HG02759 (cell line): ENCODE data around the gene SLC35F2.
"Not testable (repeated sequence)": the region's sequence is repeated elsewhere in the genome, so short reads cannot be mapped to it uniquely, and the experiment has no call there.

Experiments
- ATAC-seq: cut with Tn5 transposase; IDR thresholded peaks from one replicate; pipeline ENCODE4 v1.9.1; 2021; ENCODE audit warnings: mild to moderate bottlenecking, moderate library complexity; ENCODE audit not compliant: unreplicated experiment

SLC35F2 gene

DNA sequence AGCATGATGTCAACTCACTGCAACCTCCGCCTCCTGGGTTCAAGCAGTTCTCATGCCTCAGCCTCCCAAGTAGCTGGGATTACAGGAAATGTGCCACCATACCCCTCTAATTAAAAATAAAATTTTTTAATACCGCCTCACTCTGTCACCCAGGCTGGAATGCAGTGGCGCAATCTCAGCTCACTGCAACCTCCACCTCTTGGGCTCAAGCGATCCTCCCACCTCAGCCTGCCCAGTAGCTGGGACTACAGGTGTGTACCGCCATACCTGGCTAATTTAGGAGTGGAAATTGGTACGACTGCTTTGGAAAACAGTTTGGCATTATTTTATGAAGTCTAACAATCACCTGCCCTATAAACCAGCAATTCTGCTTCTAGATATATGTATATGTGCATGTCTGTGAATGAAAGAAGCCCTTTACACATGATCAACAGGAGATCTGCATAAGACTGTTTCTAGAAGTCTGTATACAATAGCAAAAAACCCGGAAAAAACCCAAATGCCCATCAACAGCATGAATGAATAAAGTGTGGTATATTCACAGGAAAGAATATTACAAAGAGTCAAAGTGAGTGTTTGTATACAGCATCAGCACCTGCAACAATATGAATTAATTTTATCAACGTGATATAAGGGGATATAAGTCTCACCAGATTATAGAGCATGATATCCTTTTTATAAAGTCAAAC lies 16.0 kb downstream of the SLC35F2 start:
- no peak for ATAC-seq

- ATAC-seq, result peak; percentile 29
Observed at GRCh38 chr11:107840129-107840484, 18.5 kb downstream of the SLC35F2 start.

DNA sequence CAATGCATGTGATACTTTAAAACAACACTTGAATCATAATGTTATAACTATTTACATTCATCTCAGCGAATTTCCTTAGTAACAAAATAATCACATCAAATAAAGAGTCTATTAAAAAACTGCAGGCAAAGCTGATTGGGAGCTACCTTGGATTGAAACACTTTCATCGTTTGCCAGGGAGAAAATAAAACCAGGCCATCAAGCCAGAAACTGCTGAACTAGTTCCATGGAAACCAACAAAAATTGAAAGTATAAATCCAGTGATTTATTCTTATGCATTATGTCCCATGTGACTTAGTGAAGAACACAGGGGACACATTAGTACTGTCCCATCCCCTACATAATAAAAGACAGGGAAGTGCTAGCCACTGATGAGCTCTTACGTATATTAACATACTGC lies 21.7 kb downstream of the SLC35F2 start:
- no peak for ATAC-seq

GRCh38 chr11:107834995-107835394 lies 23.6 kb downstream of the SLC35F2 start:
- ATAC-seq, result no peak

DNA sequence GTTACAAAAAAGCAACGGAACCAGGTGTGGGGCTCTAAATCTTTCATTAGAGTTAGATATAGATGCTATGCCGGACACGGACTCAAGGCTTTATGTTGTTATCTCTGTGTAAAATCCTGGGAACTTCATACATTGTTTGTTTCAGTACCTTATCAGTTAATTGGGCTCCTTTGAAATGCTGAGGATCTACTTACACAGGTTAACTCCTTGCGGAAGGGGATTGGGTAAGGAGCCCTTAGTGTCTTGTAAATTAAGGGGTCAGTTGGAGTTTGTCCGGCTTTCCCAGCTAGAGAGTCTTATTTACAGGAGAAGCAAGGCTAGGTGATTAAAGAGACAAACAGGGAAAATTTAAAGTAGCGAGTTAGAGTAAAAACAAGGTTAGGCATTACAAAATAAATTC lies 24.7 kb downstream of the SLC35F2 start:
- not testable (repeated sequence) for ATAC-seq

DNA sequence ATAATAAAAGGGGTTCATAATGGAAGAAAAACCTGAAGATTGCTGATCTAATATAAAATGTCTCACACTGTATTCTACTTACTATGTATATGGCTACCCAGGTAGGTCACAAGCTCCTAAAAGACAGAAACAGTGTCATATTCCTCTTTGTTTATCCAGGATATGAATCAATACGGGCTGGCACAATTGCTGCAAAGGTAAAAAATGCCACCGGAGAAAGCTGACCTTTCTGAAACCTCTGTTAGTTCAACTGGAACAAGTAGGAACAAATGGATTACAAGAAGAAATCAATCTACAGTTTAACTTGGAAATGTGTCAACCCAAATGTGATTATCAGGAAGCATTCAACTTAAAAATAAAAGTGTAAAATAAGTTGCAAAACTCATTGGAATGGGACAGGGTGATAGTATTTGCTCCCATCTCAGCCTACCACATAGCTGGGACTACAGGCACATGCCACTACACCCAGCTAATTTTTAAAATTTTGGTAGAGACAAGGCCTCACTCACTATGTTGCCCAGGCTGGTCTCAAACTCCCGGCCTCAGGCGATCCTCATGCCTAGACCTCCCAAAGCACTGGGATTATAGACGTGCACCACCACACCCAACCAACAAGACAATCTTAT lies 27.6 kb downstream of the SLC35F2 start:
- no peak for ATAC-seq

GRCh38 chr11:107827041-107827440 lies 31.5 kb downstream of the SLC35F2 start:
- ATAC-seq, result no peak

GRCh38 chr11:107825875-107826274 lies 32.7 kb downstream of the SLC35F2 start:
- no peak for ATAC-seq

- ATAC-seq, result no peak
Observed at GRCh38 chr11:107824668-107825369, 33.8 kb downstream of the SLC35F2 start.

- no peak for ATAC-seq
Observed at GRCh38 chr11:107821199-107821927, 37.2 kb downstream of the SLC35F2 start.

DNA sequence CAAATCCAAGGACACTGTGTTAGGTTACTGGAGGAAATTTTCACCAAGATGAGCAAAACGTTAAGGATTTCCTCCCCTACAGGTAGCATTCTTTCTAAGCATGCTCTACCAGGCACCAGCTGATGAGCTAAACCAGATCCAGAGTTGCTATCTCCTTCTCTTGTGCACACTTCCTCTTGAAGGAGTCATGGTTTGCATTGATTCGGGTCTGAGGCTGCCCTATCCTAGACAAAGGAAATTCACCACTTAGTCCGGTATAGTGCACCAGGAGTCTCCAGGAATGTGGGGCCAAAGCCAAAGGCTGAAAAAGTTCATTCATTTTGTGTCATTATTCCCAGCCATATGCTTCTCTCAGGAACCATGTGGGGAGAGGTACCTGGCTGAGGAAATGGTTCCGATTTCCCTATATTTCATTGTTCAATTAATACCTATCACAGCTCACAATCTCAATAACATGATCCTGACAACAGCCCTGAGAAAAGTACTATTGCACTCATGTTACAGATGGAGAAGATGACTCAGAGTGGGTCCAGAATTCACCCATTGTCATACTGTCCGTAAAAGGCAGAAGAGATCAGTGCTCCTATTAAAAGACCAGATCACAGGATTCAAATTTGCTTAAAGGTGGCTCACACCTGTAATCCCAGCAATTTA lies 39.1 kb downstream of the SLC35F2 start:
- no peak for ATAC-seq

- no peak for ATAC-seq
Observed at GRCh38 chr11:107818491-107818890, 40.1 kb downstream of the SLC35F2 start.

- no peak for ATAC-seq
Observed at GRCh38 chr11:107816028-107816427, 42.6 kb downstream of the SLC35F2 start.

- no peak for ATAC-seq
Observed at GRCh38 chr11:107810875-107811274, 47.7 kb downstream of the SLC35F2 start.

DNA sequence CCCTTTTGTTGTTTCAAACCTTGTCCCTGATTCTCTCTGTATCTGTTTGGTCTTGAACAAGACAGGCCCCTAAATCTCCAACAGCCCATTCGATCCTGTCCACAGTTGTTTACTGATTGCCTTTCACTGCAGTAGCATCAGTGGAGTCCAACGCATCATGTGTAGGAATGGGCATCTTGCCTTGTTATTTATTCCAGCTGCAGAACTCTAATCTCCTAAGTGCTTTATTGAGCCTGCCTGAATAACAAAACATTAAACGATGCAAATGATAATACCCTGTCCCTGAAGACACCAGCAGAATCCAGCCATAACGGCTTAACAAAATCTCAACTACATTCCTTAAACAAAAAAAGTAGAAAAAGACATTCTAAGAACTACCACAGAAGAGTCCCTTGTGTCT lies 50.1 kb downstream of the SLC35F2 start:
- ATAC-seq, result no peak

- no peak for ATAC-seq
Observed at GRCh38 chr11:107804971-107805370, 53.6 kb downstream of the SLC35F2 start.

GRCh38 chr11:107804211-107804610 lies 54.4 kb downstream of the SLC35F2 start:
- ATAC-seq, result no peak

DNA sequence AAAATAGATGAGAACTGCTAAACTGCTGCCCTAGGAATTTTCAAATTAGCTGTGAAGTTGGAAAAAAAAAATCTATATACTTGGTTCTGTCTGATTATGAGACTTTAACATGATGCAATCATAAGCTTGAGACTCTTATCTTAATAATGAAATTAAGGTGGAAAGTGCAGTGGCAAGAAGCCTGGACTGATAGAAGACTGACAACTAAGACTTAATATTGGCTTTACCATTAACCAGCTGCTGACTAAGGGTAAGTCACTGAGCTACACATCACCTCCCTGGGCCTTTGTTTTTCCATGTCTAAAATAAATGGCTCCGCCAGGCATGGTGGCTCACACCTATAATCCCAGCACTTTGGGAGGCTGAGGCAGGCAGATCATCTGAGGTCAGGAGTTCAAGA lies 56.9 kb downstream of the SLC35F2 start:
- no peak for ATAC-seq

- peak; percentile 86 for ATAC-seq
Observed at GRCh38 chr11:107799218-107799859, 59.2 kb downstream of the SLC35F2 start.

DNA sequence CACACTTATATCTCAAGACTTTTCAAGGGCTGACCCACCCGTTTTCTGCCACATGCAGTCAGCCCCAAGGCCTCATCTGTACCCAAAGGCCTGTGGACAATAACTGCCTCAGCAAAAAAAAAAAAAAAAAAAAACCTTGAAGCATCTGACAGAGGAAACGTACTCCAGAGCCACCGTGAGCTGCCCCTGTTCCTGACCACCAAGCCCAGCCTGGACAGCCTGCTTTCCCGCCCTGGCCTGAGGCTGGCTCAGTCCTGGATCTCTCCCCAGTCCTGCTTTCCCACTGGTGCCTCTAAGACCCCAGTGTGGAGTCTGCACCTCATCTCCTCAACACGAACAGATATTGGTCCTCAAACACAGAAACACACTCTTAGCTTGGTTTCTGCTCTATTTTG lies 66.5 kb downstream of the SLC35F2 start:
- no peak for ATAC-seq
